CD4-positive, alpha-beta T cell treated with Interleukin-10 for 1 hour (primary cell): ENCODE measurements around the gene MYPN.
A peak's percentile ranks its signal among the peaks of the same experiment; 100 is the strongest.
"Not testable (repeated sequence)": the region's sequence is repeated elsewhere in the genome, so short reads cannot be mapped to it uniquely, and the experiment has no call there.

ENCODE experiments used
- DNase-seq: peaks from one replicate; pipeline ENCODE4 v3.0.0-alpha.2; 2020

Gene MYPN

DNA sequence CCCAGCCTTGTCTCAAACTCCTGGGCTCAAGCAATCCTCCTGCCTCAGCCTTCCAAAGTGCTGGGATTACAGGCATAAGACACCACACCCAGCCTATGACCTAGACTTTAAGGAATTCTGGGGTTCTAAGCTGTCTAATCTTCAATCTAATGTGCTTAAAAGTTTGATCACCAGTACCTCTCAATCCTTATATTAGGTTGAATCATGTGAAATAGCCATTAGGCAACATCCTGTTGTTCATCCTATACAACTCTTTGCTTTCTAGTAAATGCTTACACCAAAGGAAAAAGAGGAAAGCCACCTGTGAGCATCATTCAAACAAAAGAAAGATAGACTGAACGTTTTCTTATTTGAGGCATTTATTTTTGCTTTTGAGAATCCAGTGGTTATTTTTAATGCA is 66.7 kb downstream of the MYPN start:
- no peak for DNase-seq

GRCh38 chr10:68176797-68177196 is 67.5 kb downstream of the MYPN start:
- no peak for DNase-seq

DNA sequence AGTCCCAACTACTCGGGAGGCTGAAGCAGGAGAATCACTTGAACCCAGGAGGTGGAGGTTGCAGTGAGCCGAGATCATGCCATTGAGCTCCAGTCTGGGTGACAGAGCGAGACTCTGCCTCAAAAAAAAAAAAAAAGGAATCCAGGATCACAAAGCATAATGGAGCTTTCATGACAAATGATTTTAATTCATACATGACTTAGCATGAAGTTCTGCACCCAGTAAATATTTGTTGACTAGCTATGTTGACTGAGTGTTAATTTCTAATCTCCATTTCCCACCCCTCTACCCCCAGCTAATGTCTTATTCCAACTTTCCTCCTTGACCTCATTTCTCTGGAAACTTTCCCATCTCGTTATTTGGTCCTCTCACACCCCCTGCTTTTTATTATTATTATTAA is 69.3 kb downstream of the MYPN start:
- DNase-seq: no peak

DNA sequence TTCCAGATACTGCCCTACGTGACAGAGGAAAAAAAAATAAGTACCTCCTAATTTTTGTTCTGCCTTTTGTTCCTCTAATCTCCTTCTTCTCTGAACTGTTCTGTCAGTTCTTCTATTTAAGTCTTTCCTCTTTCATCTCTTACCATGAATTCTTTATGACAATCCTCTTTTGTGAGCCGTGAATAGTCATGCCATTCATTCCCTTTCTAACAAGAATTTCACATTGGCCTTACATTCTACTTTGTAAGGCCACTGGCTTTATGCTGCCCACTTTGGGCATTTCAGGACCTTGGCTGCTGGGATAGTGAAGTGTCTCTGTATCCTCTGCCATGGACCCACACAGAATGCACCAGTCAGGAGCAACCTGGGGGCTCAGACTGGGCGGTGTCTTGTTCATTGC is 69.7 kb downstream of the MYPN start:
- no peak for DNase-seq

- DNase-seq: no peak
Observed at GRCh38 chr10:68180490-68180889, 71.2 kb downstream of the MYPN start.

DNA sequence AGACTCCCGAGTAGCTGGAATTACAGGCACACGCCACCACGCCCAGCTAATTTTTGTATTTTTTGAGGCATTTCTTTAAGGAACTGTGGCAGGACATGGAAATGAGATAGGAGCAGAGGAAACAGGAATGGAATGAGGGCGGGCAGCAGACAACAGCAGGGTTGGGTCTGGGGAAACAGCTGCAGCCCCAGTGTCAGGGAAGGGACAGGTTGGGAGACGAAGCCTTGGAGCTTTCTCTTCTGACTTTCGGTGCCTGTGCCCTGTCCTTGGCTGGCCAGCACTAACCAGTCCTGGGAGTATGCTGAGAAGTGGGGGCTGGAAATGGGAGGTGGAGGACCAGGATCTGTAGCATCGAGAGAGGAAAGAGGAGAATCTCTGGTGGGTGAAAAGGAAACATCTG is 75.3 kb downstream of the MYPN start:
- DNase-seq: no peak

DNA sequence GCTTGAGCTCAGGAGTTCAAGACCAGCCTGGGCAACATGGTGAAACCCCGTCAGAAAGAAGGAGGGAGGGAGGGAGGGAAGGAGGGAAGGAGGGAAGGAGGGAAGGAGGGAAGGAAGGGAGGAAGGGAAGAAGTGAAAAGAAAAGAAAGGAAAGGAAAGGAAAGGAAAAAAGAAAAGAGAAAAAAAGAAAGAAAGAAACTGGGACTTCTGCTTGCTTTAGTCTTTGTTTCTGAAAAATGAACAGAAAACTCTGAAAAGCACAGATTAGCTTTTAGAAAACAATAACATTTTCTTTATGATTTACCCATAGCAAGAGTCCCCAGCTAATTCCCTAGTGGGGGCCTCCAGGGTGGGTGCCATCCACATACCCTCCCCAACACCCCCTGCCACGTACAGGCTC is 75.8 kb downstream of the MYPN start:
- no peak for DNase-seq

- no peak for DNase-seq
Observed at GRCh38 chr10:68188835-68189234, 79.5 kb downstream of the MYPN start.

DNA sequence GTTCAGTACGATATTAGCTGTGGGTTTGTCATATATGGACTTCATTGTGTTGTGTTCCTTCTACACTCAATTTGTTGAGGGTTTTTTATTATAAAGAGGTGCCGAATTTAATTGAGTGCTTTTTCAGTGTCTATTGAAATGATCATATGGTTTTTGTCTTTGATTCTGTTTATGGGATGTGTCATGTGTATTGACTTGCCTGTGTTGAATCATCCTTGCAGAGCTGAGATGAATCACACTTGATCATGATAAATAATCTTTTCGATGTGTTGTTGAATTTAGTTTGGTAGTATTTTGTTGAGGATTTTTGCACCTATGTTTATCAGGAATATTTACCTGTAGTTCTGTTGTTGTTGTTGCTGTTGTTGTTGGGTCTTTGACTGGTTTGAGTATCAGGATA is 82.8 kb downstream of the MYPN start:
- no peak for DNase-seq

DNA sequence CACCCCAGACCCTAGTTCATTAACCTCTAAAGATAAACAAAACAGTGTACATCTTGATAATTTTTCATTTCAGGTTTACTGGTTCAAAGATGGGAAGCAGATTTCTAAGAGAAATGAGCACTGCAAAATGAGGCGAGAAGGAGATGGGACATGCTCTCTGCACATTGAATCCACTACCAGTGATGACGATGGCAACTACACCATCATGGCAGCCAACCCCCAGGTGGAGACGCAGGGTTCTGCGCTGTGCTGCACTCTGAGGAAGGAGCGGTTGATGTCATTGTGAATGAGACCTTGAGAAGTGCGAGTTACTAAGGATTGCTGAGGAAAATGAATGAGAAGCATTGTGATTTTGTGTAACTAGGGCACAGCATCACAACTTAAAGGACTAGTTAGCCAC is 85.0 kb downstream of the MYPN start:
- DNase-seq: no peak

GRCh38 chr10:68195776-68196175 is 86.5 kb downstream of the MYPN start:
- not testable (repeated sequence) for DNase-seq

DNA sequence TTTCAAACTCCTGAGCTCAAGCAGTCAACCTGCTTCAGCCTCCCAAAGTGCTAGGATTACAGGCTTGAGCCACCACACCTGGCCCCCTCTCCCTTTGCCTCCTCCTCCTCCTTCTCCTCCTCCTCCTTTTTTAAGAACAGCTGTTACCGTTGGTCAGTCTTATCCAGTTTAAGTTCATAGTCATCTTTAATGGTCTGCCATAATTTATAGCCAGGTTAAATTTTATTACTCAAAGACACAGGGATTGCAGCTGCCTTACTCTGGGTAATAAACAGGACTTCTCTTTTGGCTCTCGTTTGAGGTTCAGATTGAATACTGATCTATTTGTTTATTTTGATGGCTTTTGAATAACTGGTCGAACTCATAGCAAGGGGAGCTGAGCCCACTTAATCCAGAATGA is 87.4 kb downstream of the MYPN start:
- no peak for DNase-seq

DNA sequence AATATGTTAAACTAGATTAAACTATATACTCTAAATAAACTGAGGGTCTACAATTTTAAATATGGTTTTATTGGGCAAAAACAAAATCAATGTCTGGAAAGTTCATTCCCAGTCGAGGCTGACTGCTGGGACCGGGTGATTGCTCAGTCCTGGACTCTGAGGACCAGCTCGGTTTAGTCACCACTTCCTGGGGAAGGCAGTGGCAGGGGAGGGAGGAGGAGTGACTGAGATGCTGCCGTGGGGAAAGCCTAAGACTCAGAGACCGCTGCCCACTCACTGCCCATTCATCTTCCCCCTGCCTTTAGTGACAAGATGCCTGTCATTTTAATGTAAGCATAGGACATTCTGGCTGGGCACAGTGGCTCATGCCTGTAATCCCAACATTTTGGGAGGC is 93.7 kb downstream of the MYPN start:
- no peak for DNase-seq

DNA sequence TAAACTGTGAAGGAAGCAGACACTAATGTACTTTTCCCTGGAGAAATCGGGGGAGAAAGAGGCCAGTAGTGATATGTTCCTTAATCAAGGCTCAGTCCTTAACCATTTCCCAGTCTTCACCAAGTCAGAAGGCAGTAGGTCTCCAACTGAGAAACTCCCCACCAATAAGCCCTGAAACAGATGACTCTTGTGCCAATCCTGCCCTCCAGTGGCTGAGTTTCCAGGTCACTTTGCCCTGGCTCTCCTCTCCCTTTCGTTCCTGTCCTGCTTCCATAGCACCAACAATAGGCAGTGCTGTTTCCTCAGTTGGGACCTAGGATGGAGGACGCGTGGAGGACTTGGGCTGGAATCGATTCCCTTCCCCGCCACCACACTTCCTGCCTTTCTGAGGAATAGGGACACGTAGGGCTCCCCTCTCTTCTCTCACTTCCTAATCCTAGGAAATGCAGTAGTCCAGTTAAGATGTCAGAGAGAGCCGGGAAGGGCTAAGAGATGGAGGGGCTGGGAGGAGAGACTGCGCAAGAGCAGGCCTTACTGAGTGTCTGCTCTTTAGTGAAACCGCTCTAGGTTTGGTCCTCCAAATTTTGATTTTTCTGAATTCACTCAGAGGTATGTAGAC is 99.2 kb downstream of the MYPN start:
- DNase-seq: peak; percentile 4

- no peak for DNase-seq
Observed at GRCh38 chr10:68211669-68212068, 102.4 kb downstream of the MYPN start.

GRCh38 chr10:68212721-68213352 is 103.5 kb downstream of the MYPN start:
- DNase-seq: peak; percentile 41

DNA sequence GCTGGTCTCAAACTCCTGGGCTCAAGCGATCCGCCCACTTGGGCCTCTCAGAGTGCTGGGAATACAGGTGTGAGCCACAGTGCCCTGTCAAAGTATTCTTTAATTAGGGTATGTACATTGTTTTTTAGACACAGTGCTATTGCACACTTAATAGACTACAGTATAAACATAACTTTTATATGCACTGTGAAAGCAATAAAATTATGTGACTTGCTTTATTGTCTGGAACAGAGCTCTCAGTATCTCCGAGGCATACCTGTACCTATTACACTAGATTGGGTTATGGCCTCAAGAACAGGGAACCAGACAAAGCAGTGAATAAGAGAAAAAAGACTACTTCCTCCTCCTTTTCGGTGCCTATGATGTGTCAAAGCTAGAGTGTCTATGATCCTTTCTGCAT is 109.5 kb downstream of the MYPN start:
- no peak for DNase-seq

GRCh38 chr10:68221196-68221595 is 111.9 kb downstream of the MYPN start:
- no peak for DNase-seq

- DNase-seq: no peak
Observed at GRCh38 chr10:68222391-68222790, 113.1 kb downstream of the MYPN start.

- no peak for DNase-seq
Observed at GRCh38 chr10:68223535-68224165, 114.4 kb downstream of the MYPN start.

GRCh38 chr10:68224810-68225209 is 115.5 kb downstream of the MYPN start:
- no peak for DNase-seq

DNA sequence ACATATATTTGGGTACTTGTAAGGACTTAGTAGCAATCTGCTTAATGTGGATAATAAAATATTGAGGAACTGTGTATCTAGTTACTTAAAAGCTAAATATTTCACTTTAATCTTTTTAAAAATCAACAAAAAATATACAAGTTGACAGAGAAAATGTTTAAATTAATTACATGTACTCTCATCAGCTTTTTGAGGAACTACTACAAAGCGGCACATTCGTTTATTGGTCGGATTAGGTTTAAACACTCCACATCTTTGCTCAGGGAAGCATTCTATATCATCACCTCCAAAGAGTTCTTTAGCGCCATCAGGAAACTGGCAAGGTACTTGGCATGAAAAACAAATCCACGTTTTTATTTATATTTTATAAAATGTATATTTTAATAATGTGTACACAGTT is 121.0 kb downstream of the MYPN start:
- no peak for DNase-seq

DNA sequence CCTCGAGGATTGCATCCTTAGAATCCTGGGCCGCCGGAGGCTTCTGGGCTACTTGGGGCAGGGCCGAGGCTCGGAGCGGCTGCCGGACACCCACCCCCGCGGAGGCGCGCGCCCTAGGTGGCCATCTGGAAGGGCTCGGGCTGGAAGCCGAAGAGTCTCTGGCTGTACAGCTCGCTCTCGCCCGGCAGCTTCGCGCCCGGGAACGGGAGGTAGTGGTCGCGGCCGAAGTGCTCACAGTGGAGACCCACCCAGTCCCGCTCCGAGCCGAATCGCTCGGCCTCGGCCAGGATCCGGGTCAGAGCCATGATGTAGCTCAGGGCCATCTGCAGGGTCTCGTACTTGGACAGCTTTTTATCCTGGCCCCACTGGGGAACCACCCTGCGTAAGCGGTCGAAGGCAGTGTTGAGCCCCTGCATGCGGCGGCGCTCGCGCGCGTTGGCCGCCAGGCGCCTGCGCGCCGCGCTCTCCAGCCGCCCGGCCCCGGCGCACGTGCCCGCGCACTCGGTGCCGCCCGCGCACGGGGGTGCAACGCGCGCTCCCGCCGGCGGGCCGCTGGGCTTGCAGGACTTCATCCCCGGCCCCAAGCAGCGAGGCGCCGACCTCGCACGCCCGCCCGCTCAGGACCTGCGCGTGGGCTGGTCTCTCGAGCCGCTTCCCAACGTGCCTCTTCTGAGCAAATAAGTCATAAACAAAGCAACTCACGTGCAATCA is 122.0 kb downstream of the MYPN start:
- peak; percentile 21 for DNase-seq

GRCh38 chr10:68231817-68232251 is 122.5 kb downstream of the MYPN start, which contains the start of gene ATOH7:
TSS of gene ATOH7 (minus strand) at chr10:68232113. CDS start at chr10:68231677, 436 bp downstream.
- DNase-seq: no peak
